SK-MEL-5 (cell line): Measurements from ENCODE around the gene UCHL5. TPM values are rescaled to one million over a fixed set of nuclear protein-coding genes. Genes with fewer than 3 reads are reported as not detected.
"Not testable (repeated sequence)": the region's sequence is repeated elsewhere in the genome, so short reads cannot be mapped to it uniquely, and the experiment has no call there.

ENCODE experiments used
- DNase-seq: peaks from one replicate; pipeline ENCODE4 v3.0.0-alpha.2; 2016; ENCODE audit warnings: low read depth, low spot score
- in situ Hi-C: cut with HindIII; loops from 2 replicates; pipeline ENCODE4 v1.10.0; 2016; ENCODE audit warnings: low sequenced_read_pairs, high pct_unique_total_duplicates, low pct_unique_long_range_greater_than_20kb
- total RNA-seq: library from RNA; depleted of rRNA; stranded (reverse); fragments of >200 nt; shearing (Covaris generic); gene quantifications from 2 replicates; pipeline ENCODE4 v1.2.3, GENCODE V29; 2014

Gene UCHL5
- total RNA-seq, 1 experiment from 2014 or later: 39.6 TPM

DNA sequence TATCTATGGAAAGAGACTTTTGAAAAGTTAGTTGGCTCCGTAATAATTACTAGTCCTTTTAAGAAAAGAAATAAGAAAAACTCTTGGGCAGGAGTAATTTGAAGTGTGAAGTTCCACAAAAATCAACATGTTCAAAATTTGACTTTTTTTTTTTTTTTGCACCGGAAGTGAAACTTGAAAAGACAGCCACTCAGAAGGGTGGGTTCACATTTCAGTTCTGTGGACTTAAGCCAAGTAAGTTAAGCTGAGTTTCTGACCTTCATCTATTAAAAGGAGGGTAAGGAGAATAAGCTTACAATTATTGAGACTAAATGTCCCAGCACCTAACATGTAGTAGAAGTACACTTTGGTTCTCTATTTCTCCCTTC lies 11.2 kb upstream of the UCHL5 start:
- no peak for DNase-seq
- in situ Hi-C loops: no loop called here

DNA sequence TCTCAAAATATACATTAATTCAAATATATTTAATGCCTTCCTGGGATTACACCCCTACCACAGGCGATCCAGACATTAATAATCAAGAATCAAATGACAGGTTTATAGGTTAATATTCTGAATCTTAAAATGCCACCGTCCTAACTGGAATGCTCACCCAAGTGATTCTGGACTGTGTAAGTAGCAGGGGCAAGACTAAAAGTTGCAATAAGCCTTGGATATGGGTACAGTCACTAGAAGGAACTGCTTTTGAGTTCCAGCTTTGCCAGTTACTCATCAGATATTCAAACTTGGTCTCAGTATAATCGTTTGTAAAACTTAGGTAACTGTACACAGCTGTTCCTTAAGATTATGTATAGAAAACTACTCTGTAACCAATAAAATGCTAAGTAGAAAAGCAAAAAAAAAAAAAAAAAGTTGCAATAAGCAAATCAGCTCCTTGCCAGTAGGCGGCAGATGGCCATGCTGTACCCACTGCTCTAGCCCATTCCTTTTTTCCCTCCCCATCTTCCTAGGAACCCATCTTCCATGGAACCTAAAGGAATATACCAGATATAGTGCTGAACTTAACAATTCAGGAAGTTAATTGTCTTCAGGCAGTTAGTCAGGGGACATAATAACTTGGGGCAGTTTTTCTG lies 10.7 kb upstream of the UCHL5 start:
- in situ Hi-C loops: no loop called here
- peak; percentile 78 for DNase-seq

DNA sequence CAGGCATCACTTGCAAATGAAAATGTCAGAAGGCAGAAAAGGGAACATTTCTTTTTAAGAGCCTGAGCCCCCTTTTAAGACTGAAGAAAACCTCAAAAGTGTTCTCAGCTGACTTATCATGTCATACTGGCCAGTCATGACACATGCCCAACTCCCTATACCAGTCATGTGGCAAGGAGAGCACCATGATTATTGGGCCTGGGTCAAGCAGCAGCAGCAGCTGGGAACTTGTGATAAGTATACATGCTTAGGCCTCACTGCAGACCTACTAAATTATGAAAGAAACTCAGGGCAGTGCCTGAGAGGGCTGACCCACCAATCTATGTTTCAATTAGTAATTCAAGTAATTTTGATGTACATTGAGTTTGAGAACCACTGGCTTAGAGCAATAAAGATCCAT lies 8.9 kb upstream of the UCHL5 start:
- DNase-seq: no peak
- in situ Hi-C loops: no loop called here

DNA sequence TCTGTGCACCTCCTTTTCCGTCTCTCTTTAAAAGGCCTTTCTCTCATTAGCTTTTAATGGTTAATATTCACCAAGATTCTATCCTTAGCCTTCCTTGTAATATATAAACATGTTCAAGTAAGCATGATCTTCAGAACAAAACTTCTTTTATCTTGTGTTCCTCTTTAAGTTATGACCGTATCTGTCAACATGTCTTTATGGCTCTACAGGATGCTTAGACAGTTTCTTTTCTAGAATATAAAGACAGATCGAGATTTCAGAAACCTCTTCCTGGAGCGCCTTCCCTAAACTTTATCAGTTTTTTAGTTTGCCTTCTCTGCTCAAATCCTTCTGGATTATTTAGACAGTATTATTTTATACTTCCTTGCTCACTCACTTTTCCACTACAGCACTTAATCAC lies 7.4 kb upstream of the UCHL5 start:
- DNase-seq: no peak
- in situ Hi-C loops: no loop called here

DNA sequence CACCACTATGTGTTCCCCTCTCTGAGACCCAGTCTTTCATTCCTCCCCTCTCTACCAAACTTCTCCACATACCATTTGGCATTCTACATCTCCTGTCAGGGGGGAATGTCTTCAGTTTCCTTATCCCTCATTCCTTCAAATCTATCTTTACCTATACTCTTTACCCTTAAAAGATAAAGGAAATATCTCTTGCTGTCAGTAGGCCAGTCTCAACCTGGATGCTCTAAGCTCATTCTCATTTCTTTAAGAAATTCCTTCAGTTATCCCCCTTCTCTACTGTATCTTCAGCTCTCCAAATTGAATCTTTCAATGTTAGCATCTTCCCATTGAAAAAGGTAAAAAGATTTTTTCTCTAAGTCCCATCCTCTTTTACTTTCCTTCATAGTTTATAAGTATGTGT lies 6.8 kb upstream of the UCHL5 start:
- no peak for DNase-seq
- in situ Hi-C loops: no loop called here

DNA sequence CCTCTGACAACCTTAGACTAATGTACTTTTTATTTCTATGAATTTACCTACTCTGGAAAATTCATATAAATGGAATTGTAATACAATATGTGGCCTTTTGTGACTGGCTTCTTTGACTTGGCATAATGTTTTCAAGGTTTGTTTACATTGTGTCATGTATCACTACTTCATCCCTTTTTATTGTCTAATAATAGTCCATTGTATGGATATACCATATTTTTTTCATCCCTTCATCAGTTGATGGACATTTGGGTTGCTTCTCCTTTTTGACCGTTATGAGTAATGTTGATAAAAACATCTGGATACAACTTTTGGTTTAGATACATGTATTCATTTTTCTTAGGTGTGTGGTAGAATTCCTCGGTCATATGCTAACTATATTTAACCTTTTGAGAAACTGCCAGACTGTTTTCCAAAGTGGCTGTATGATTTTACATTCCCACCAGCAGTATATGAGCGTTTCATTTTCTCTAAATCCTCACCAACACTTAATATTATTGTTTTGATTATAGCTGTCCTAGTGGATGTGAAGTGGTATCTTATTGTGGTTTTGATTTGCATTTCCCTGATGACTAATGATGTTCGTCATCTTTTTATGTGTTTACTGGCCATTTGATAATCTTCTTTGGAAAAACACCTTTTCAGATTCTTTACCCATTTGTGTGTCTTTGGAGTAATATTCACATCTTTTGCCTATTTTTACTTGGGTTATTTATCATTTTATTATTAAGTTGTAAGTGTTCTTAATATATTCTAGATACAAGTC lies 3.7 kb upstream of the UCHL5 start:
- DNase-seq: no peak
- in situ Hi-C loops: no loop called here

DNA sequence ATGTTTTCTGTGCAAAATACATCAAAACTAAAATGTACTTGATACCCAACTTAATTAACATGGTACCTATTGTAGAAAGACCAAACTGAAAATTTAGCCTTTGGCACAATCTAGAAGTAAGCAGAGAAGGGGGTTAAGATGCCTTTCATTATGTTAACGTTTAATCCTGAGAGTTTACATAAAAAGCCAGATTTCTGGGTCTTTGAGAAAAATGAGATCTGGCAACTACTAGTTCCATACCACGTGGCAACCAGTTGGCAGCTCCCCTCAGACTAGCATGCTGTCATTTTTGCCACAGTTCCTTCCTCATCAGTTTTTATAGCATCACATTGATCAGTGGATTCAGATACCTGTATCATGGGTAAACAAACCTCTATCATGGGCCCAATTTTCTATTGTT lies 1.8 kb upstream of the UCHL5 start:
- in situ Hi-C loops: no loop called here
- peak; percentile 9 for DNase-seq

DNA sequence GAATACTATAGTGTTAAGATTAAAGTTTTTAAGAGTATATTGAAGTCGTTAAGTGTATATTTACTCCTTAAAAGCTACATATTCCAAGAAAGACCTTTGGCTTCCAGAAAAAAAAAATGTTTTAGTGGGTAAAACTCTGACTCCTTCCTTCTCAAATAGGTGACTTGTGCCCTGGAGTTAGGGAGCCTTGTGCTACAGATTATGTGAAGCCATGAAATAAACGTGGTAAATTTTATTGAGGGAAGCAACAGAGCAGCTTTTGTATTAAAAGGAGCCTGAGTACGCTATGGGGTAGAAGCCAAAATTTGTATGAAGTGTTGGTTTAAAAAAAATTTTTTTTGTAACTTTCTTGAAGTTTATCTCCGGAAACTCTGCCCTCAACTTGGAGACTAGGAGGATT lies 1.2 kb upstream of the UCHL5 start:
- in situ Hi-C loops: no loop called here
- peak; percentile 44 for DNase-seq

DNA sequence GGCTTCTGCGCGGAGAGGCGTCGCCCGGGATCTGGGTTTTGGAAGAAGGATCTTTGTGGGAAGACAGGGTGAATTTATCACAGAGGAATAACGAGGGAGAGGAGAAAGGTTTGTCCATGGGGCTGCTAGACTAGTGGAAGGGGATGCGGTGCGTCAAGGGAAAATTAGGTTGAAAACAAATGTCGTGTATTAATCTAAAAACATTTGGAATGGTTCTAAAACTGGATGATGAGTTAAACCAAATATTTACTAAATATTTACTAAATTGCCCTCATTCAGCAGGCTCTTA lies 899 bp upstream of the UCHL5 start:
- DNase-seq: no peak
- in situ Hi-C loops: no loop called here

DNA sequence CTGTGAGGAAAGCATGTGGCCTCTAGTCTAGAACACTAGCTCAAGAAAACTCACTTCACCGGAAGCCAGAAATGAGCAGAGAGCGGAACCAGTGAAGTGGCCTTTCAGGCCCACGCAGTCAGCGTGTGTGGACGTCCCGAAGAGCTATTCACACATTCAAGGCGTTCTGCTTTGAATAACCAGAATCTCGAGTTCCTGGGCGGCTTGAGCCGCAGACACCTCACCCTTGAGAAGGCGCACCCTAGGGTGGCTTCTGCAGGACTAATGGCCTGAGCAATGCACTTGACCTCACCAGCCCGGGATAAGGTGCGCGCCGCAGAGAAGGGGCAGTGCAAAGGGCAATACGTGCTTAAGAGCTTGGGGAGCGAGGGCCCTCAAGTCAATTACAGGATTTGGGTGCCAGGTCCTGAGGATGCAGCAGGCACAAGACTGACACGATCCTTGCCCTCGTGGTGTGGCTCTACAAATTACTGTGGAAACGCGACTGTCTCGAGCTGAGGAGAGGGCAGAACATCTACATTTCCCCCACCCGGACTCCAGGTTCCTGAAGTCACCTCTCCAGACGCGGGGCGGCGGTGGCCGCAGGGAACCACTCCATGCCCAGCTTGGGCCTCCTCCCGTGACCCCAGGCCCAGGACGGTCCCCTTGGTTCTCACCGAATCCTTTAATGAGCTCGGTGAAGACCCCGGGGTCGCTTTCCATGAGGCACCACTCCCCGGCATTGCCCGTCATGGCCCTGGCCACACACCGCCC lies 455 bp downstream of the UCHL5 start:
- peak; percentile 58 for DNase-seq
- in situ Hi-C loops: no loop called here

DNA sequence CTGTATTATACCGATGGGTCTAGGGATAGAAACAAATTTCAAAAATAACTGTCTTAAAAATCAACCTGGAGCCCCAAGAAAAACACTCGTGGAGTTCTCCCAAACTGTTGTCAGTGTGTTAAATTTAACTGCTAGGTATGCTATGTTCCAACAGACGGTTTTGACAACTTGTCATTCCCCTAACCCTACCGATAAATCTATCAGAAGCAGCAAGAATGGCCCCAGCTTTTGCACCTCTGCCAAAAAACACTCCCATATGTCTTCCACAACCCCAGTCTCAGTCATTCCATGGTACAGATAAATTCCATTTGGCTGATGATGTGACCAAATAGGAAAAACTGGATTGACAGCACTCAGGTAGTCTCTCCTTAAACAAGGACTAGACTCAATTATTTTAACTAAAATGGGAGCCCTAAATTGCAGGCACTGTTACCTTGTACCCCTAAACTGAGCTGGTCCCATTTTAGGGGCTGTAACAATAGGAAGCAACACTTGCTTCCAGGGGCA lies 4.9 kb downstream of the UCHL5 start:
- DNase-seq: no peak
- in situ Hi-C loops: no loop called here

DNA sequence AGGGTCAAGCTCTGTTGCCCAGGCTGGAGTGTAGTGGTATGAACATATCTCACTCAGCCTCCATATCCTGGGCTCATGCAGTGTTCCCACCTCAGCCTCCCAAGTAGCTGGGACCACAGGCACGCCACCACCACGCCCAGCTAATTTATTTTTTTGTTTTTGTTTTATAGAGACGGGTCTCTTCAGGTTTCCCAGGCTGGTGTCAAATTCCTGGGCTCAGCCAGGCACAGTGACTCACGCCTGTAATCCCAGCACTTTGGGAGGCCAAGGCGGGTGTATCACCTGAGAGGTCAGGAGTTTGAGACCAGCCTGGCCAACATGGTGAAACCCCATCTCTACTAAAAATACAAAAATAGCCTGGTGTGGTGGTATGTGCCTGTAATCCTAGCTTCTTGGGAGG lies 10.2 kb downstream of the UCHL5 start:
- in situ Hi-C loops, DNase-seq: not testable (repeated sequence)

DNA sequence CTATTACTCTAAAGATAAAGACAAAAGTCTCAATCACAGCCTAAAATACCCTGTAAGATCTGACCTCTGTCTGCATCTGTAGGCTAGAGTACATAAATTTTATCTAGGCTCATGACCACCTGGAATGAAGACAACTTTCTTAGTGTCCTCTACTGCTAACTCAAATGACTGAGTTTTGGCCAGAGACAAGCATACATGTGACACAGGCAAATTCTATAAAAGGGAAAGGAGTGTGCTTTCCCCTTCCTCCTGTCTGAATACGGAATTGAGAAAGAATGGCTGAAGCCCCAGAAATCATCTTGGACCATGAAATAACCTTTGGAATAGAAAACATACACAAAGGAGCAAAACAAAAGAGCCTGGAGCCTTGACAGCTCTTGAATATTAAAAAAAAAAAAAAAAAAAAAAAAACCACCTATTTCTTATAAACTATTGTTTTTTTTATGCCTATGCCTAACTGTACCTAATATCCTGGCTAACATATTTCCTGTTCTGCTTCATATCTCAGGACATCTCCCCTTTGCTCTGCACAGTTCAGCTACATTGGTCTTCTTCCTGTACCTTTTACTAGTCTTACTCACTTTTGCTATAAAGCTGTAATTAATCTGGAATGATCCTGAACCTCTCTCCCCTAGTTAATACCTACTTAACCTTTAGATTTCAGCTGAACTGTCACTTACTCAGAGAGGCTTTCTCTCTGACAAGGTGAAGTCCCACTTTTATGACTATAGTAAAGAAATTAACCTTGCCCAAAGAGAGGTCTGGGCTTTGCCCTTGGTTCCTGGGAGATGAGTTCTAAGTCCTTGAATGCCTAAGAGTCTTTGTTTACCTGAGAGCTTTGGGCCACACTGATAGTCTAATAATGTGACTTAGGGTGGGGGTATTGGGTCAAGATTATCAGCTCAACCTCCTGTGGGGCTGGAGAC lies 16.1 kb downstream of the UCHL5 start:
- in situ Hi-C loops: no loop called here
- no peak for DNase-seq

DNA sequence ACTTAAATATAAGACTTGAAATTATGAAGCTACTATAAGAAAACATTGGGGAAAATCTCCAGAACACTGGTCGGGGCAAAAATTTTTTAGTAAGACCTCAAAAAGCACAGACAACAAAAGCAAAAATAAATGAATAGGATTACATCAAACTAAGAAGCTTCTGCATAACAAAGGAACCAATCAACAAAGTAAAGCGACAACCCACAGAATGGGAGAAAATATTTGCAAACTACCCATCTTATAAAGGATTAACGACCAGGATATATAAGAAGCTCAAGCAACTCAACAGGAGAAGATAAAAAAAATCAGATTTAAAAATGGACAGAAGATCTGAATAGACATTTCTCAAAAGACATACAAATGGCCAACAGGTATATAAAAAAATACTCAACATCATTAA lies 19.1 kb downstream of the UCHL5 start:
- DNase-seq: no peak
- in situ Hi-C loops: no loop called here

DNA sequence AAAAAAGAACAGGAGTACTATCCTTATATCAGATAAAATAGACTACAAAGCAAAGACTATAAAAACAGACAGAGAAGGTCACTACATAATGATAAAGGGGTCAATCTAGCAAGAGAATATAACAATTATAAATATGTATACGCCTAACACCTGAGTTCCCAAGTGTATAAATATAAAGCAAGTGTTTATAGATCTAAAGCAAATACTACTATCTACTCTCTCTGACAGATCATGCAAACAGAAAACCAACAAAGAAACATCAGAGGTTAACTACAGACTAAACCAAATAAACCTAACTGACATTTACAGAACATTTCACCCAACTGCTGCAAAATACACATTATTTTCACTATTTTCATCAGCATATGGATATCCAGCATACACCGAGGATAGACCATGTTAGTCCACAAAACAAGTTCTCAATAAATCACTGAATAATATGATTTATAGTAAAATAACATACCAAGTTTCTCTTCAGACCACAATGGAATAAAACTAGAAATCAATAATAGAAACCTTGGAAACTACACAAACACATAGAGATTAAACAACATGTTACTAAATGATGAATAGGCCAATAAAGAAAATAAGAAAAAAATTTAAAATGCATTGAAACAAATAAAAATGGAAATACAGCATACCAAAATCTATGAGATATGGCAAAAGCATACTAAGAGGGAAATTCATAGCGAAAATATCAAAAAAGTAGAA lies 22.7 kb downstream of the UCHL5 start:
- in situ Hi-C loops: no loop called here

DNA sequence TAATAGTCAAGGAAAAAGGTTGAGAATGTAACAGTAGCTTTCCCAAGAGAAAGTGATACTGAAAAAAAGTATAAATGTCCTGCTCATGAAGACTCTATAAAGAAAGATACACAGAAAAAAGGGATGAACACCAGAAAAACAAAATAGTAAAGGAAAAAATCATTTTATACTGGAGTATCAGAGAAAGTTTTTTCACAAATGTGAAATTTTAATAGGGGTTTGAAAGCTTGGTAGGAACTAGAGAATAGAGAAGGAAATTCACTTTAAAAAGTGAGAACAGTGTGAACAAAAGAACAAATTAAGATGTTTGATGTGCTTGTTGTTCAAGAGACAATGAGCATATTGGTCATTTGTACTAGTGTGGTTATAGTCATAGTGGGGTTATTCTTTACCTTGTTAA lies 25.6 kb downstream of the UCHL5 start:
- in situ Hi-C loops: no loop called here

More for the DNA sequence above, 22.7 kb downstream of the UCHL5 start:
- DNase-seq: no peak

More for the DNA sequence above, 25.6 kb downstream of the UCHL5 start:
- no peak for DNase-seq
